CD4-positive, alpha-beta T cell treated with Interferon alpha-2 for 1 hour (primary cell): ENCODE data around the gene LIPC.

Experiments used
- DNase-seq, 2 donors: peaks; one replicate each; pipeline ENCODE4 v3.0.0-alpha.2; 2020 to 2022

Gene LIPC

GRCh38 chr15:58431221-58432149 lies at the start of gene LIPC:
LIPC (plus strand) TSS chr15:58431991; CDS start chr15:58432033, 42 bp downstream.
- no peak for DNase-seq

- DNase-seq = no peak
Observed at GRCh38 chr15:58383876-58384275, 47.9 kb upstream of the LIPC start.

DNA sequence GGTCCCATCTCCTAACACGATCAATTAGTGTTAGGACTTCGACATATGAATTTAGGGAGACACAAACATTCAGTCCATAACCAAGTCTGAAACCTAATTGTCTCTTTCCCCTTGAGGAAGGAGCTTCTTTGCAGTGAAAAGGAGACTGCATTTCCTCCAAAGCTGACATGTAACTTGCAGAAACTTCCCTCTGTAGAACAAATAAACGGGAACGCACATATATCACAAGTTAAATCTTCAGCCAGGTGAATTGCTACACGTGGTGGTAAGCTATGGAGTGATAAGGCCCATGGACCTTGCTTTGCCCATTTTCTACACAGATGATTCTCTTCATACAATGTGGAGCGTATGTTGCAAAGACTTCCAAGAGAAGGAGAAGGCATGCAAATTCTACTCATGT lies 47.1 kb upstream of the LIPC start:
- DNase-seq = no peak

DNA sequence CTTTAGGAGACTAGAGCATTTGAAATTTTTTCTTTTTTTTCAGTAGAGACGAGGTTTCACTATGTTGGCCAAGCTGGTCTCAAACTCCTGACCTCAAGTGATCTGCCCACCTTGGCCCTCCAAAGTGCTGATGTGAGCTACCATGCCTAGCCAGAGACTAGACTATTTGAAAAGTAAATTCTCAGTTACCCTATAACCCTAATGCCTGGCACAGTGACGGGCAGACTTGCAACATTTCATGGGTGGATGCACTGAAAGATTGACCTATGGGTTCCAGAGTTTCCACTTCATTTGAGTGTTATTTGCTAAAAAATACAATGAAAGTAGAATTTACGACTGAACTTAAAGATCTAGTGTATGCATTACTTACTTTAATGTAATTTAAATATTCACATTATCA lies 45.7 kb upstream of the LIPC start:
- no peak for DNase-seq

- DNase-seq = no peak
Observed at GRCh38 chr15:58386641-58387040, 45.1 kb upstream of the LIPC start.

GRCh38 chr15:58387130-58387529 lies 44.7 kb upstream of the LIPC start:
- no peak for DNase-seq

GRCh38 chr15:58388211-58388610 lies 43.6 kb upstream of the LIPC start:
- no peak for DNase-seq

GRCh38 chr15:58390118-58390517 lies 41.7 kb upstream of the LIPC start:
- no peak for DNase-seq

GRCh38 chr15:58390655-58391054 lies 41.1 kb upstream of the LIPC start:
- DNase-seq = no peak

DNA sequence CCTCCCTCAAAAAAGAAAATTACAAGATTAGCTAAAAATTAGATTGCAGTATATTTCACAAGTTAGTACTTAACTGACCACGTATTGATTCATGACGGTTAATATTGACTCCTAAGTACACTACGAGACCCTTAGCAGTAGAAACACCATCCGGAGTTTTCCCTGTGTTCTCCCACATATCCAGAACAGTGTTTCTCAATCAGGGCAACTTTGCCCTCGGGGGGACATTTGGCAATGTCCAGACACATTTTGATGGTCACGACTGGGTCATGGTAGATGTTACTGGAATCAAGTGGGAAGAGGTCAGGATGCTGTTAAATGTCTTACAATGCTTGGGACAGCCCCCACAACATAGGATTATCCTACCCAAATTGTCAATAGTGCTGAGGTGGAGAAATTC lies 40.7 kb upstream of the LIPC start:
- no peak for DNase-seq

DNA sequence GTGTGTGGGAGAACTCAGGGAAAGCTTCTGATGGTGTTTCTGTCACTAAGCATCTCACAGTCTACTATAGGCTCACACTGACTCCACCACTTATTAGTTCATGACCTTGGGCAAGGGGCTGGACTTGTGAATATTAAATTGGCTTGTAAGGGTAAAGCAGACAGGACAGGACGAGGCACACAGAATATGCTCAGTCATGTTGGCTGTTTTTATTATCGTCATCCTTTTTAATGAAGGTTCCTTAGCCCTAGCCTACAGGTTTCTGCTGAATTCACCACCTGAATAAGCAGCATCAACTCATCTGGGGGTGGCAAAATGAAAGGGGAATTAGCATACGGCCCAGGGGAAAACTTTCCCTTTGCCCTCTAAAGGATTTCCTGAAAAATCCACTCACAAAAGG lies 39.6 kb upstream of the LIPC start:
- no peak for DNase-seq

- DNase-seq = no peak
Observed at GRCh38 chr15:58392611-58393161, 39.1 kb upstream of the LIPC start.

DNA sequence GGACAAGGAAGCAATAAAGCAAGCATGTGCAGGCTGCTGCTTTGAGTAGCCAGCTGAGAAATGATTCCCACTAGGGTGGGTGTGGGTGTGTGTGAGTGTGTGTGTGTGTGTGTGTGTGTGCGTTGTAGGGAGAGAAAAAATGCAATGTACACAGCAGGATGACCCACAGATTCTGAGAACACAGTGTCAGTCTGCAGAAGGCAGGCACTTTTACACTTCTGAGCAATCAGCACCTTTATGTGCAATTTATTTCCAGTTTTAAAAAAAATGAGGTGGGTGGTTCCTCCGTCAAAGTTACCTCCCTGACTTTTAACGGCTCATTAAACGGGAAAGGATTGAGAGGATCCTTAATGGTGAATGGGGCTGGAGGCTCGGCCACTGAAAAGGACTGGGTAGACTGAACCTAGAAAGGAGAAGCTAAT lies 38.5 kb upstream of the LIPC start:
- DNase-seq = no peak

DNA sequence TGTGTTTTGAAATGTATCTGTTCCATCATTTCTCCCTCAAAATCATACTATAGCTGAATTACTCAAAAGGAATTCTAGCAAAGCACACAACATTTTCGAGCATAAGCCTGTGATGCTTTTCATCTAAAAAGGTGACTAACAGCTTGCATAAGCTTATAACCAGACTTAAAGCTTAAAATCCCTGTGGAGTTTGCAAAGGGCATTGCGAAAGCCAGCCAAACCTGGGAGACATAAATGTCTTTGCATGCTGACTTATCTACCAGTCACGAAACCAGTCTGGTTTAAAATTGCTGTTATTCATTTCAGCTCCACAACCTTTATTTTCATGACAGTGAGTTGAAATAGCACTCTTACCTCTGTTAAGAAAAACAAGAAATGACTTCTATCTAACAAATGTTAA lies 35.6 kb upstream of the LIPC start:
- DNase-seq = no peak

- no peak for DNase-seq
Observed at GRCh38 chr15:58398071-58398470, 33.7 kb upstream of the LIPC start.

GRCh38 chr15:58398643-58399042 lies 33.1 kb upstream of the LIPC start:
- no peak for DNase-seq

- no peak for DNase-seq
Observed at GRCh38 chr15:58399739-58400138, 32.1 kb upstream of the LIPC start.

- DNase-seq = no peak
Observed at GRCh38 chr15:58401276-58401675, 30.5 kb upstream of the LIPC start.

GRCh38 chr15:58401991-58402649 lies 29.7 kb upstream of the LIPC start:
- no peak for DNase-seq

DNA sequence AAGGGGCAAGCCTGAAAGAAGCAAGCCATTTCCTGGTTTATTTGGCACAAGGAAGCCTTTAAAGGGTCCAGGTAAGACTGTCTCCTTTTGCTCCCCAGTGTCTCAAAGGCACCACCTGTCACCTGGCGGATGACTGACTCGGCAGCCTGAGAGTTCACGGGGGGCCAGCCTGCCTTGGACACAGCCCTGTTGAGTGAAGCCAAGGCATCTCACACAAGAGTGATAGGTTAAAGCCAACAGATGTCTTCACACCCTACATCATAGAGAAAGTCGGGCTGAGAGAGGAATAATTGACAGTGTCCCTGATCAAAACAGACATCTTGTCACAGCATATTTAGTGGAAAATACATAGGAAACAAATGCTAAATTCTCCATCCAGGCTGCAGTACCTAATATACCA lies 28.2 kb upstream of the LIPC start:
- DNase-seq = no peak

- no peak for DNase-seq
Observed at GRCh38 chr15:58404020-58404419, 27.8 kb upstream of the LIPC start.

- no peak for DNase-seq
Observed at GRCh38 chr15:58404722-58405121, 27.1 kb upstream of the LIPC start.

DNA sequence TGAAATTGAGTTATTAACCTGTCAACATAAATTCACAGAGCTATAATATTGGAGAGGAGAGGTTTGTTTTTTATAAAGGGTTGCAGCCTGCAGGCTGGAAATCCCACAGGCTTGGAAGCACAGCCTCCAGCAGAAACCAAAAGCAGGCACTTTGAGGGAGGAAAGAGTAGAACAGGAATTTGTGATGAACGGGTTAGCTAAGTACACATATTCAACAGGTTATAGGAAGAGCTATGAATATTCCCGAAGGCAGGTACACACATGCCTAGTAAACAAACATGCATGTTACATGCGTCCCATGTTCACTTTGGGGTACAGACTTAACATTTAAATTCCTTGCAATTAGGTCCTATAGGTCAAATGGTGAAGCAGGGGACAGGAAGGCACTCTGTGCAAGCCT lies 25.9 kb upstream of the LIPC start:
- no peak for DNase-seq

GRCh38 chr15:58406811-58407210 lies 25.0 kb upstream of the LIPC start:
- no peak for DNase-seq
